ENCODE results near the gene GRHL1.

Gene GRHL1

GRCh38 chr2:10035053-10035422 is 83.5 kb downstream of the GRHL1 start:
- no peak for TF ChIP-seq CTCF (IDR thresholded peaks at IDR 0.05; ENCODE audit: insufficient read depth, missing control alignments)
- FAIRE-seq (no peak), DNase-seq (ENCODE audit: insufficient read length, low spot score) (no peak)

GRCh38 chr2:10035633-10036032 is 84.1 kb downstream of the GRHL1 start:
- TF ChIP-seq CTCF (IDR thresholded peaks at IDR 0.05; ENCODE audit: insufficient read depth, missing control alignments) = no peak
- DNase-seq (ENCODE audit: insufficient read length, low spot score) = no peak

GRCh38 chr2:10036095-10036884 is 84.8 kb downstream of the GRHL1 start:
- no peak for DNase-seq (ENCODE audit: insufficient read length, low spot score)
- peak; percentile 36 for TF ChIP-seq CTCF (IDR thresholded peaks at IDR 0.05; ENCODE audit: insufficient read depth, missing control alignments)
- no peak for FAIRE-seq

More at GRCh38 chr2:10035633-10036032, 84.1 kb downstream of the GRHL1 start:
- FAIRE-seq = no peak

- TF ChIP-seq CTCF (IDR thresholded peaks at IDR 0.05; ENCODE audit: insufficient read depth, missing control alignments) = no peak
- FAIRE-seq (no peak), DNase-seq (ENCODE audit: insufficient read length, low spot score) (no peak)
Observed at GRCh38 chr2:10038123-10038522, 86.6 kb downstream of the GRHL1 start.

- DNase-seq (ENCODE audit: insufficient read length, low spot score) = no peak
- FAIRE-seq = no peak
- no peak for TF ChIP-seq CTCF (IDR thresholded peaks at IDR 0.05; ENCODE audit: insufficient read depth, missing control alignments)
Observed at GRCh38 chr2:10038716-10039115, 87.2 kb downstream of the GRHL1 start.

GRCh38 chr2:10039658-10040410 is 88.3 kb downstream of the GRHL1 start:
- DNase-seq (ENCODE audit: insufficient read length, low spot score) (no peak), FAIRE-seq (no peak)
- no peak for TF ChIP-seq CTCF (IDR thresholded peaks at IDR 0.05; ENCODE audit: insufficient read depth, missing control alignments)

- FAIRE-seq = no peak
- no peak for TF ChIP-seq CTCF (IDR thresholded peaks at IDR 0.05; ENCODE audit: insufficient read depth, missing control alignments)
- no peak for DNase-seq (ENCODE audit: insufficient read length, low spot score)
Observed at GRCh38 chr2:10041711-10042110, 90.2 kb downstream of the GRHL1 start.

Data from D721Med (cell line).